HG03521 (cell line): Measurements from ENCODE around the gene CDK3.

Experiments used
- ATAC-seq: cut with Tn5 transposase; IDR thresholded peaks from one replicate; pipeline ENCODE4 v1.9.1; 2021; ENCODE audit warnings: mild to moderate bottlenecking, moderate library complexity; ENCODE audit not compliant: unreplicated experiment

CDK3 gene

GRCh38 chr17:76013377-76013932, 12.8 kb downstream of the CDK3 start:
- no peak for ATAC-seq

- ATAC-seq: peak; percentile 54
Observed at GRCh38 chr17:76014100-76014924, 13.7 kb downstream of the CDK3 start.

DNA sequence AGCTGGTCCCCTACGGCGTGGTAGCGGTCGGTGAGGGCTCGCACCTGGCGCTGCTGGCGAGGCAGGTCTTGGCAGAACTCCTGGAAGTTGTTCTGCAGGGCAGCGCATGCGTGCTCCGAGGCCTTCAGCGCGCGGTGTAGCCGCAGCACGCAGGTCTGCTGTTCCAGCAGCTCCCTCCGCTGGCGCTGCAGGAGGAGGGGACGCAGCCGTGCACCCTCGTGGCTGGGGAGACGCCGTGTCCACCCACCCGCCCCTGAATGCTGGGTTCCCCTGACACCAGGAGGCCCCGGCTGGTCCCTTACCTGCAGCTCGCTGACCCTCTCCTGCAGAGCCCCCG, 14.2 kb downstream of the CDK3 start:
- no peak for ATAC-seq

- ATAC-seq: no peak
Observed at GRCh38 chr17:76017481-76018339, 17.1 kb downstream of the CDK3 start.

DNA sequence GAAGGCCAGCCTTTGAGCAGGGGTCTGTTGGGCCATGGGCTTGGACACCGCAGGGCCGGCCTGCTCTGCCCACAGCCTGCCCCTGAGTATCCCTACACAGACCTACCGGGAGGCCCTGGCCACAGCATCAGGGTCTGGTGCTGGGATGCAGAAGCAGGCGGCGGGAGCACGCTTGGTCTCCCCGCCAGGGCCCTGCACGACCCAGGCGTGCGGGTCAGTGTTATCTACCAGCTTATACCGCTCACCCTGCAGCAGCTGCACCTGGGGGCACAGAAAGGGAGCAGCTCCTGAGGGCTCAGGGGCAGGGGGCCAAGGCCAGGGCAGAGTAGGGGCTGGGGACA, 17.7 kb downstream of the CDK3 start:
- ATAC-seq: no peak

GRCh38 chr17:76018801-76019200, 18.1 kb downstream of the CDK3 start:
- ATAC-seq: no peak

- ATAC-seq: no peak
Observed at GRCh38 chr17:76019833-76020467, 19.3 kb downstream of the CDK3 start.

DNA sequence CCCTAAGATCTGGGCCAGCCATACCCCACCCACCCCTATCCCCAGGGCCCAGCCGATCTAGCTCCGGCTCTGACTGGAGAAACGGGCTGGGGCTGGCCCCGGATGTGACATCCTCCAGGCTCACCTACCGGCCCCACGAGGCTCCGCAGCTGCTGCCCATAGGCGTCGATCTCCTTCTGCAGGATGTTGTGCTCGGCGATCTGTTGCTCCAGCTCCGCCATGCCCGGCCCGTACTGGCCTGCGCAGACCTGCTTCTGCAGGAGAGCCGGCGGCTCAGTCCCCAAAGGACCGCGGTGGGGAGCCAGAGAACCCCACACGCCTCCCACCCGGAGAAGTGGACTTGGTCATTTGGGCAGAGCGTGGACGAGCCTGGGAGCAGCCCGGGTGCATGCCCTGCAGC, 21.6 kb downstream of the CDK3 start:
- no peak for ATAC-seq

GRCh38 chr17:76022973-76023899, 22.6 kb downstream of the CDK3 start:
- ATAC-seq: no peak

DNA sequence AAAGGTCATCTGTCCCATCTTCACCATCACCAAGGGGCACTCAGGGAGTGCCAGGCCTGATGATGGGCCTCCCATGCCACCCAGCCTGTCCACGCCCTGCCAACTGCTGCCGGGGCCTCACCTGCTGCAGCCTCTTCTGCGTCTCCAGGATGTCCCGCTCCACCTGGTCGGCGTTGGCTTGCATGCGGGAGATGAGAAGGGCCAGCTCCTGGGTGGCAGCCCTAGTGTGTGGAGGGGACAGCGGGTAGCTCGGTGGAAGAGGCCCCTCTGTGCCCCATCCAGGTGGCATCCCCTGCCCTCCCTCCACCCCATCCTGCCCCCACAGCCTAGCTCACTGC, 23.2 kb downstream of the CDK3 start:
- no peak for ATAC-seq

GRCh38 chr17:76024353-76024752, 23.7 kb downstream of the CDK3 start:
- no peak for ATAC-seq

DNA sequence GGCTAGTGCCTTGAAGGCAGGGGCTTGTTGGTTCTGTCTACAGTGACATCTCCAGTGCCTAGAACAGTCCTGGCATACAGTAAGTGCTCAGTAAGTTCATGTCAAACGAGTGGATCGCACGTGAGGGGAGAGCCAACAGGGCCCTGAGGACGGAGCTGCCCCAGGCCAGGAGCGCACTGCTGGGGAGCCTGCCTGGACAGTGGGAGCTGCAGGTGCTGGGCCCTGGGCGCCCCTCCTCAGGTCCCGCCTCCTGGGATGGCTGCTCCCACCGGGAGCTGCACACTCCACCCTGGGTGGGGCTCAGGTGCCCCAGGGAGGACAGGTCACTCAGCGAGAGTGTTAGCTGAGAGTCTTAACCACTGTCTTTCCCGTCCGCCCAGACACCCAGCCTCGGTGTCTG, 24.6 kb downstream of the CDK3 start:
- no peak for ATAC-seq

GRCh38 chr17:76026714-76027158, 26.1 kb downstream of the CDK3 start:
- no peak for ATAC-seq

DNA sequence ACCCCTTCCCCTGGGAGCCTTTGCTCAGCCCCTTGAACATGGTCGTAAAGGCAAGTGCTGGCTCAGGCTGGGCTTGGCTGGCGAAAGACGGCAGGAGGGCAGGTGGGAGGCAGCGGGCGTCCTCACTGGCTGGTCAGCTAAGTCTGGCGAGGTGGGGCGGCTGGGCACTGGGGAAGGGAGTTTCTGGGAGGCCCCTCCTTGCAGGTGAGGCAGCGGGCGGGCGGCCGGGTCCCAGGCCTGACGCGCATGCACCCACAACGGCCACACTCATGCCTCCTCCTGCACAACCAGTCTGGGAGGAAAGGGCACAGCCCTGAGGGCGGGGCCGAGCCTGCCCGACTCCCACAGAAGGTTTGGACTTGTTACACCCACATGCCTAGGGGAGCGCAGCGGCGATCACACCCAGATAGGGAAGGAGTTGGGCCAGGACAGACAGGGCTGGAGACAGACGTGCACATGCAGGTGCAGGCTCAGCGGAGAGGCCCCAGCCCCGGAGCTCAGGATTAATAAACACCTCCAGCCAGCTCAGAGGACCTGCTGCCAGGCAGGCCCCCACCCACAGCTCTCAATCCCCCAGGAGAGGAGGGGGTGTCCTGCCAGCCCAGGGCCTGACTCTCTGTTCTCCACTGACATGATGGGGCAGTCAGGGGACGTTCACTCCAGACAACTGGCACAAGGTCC, 26.6 kb downstream of the CDK3 start, which contains the start of gene EVPL:
Gene EVPL, minus strand, starts transcription at position 148 of the 681 bp plus-strand sequence. Its CDS starts 108 bp downstream, at position 40.
- no peak for ATAC-seq

- ATAC-seq: no peak
Observed at GRCh38 chr17:76032073-76032779, 31.6 kb downstream of the CDK3 start.

DNA sequence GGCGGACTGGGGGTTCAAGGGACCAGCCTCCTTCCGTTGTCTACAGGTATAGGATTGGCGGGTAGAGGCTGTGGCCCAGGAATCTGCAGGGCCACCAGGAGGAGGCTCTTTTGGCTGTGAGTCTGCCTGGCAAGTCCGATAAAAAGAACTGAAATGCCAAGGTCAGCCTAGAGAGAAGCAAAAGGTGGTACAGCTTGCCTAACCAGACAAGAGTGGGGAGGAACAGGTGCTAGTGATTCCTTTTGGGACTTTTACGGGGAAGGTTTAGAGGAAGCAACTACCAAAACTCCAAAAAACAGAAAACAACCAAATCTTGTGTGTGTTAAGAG, 32.1 kb downstream of the CDK3 start:
- no peak for ATAC-seq

GRCh38 chr17:76033139-76033538, 32.5 kb downstream of the CDK3 start:
- no peak for ATAC-seq

- no peak for ATAC-seq
Observed at GRCh38 chr17:76034428-76035350, 34.0 kb downstream of the CDK3 start.
